ENCODE measurements around the gene E4F1. TPM values are rescaled to one million over a fixed set of nuclear protein-coding genes. Genes with fewer than 3 reads are reported as not detected.

The E4F1 gene
- total and polyA plus RNA-seq, 2 of the 13 experiments (the other 11 are each of a cell fraction or from before 2014, with no cell fraction given), result 13.8 to 19.5 TPM

GRCh38 chr16:2195322-2196161 is 27.8 kb upstream of the E4F1 start (continued):
- TF ChIP-seq, protein P1, sequence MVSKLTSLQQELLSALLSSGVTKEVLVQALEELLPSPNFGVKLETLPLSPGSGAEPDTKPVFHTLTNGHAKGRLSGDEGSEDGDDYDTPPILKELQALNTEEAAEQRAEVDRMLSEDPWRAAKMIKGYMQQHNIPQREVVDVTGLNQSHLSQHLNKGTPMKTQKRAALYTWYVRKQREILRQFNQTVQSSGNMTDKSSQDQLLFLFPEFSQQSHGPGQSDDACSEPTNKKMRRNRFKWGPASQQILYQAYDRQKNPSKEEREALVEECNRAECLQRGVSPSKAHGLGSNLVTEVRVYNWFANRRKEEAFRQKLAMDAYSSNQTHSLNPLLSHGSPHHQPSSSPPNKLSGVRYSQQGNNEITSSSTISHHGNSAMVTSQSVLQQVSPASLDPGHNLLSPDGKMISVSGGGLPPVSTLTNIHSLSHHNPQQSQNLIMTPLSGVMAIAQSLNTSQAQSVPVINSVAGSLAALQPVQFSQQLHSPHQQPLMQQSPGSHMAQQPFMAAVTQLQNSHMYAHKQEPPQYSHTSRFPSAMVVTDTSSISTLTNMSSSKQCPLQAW (CRISPR knock-in tag; IDR thresholded peaks at IDR 0.05), result 0 out of 2 replicates have a peak, but pooled peaks have one; percentile 26
- no peak for TF ChIP-seq MLLT10 (CRISPR knock-in tag; IDR thresholded peaks at IDR 0.05)
- no peak for TF ChIP-seq ZIK1 (CRISPR knock-in tag; IDR thresholded peaks at IDR 0.05; ENCODE audit: borderline replicate concordance, low read depth)
- no peak for TF ChIP-seq FOXK1 (CRISPR knock-in tag; IDR thresholded peaks at IDR 0.05; ENCODE audit: borderline replicate concordance, low read depth)
- no peak for TF ChIP-seq SRSF1 (optimal IDR thresholded peaks at IDR 0.05; ENCODE audit: low read depth, low read length)
- no peak for TF ChIP-seq KDM2A (CRISPR knock-in tag; IDR thresholded peaks at IDR 0.05; ENCODE audit: borderline replicate concordance, low read depth)
- no peak for TF ChIP-seq ZFP62 (CRISPR knock-in tag; IDR thresholded peaks at IDR 0.05)
- TF ChIP-seq ZNF101 (CRISPR knock-in tag; IDR thresholded peaks at IDR 0.05; ENCODE audit: borderline replicate concordance, low read depth), result no peak
- TF ChIP-seq, protein P2, sequence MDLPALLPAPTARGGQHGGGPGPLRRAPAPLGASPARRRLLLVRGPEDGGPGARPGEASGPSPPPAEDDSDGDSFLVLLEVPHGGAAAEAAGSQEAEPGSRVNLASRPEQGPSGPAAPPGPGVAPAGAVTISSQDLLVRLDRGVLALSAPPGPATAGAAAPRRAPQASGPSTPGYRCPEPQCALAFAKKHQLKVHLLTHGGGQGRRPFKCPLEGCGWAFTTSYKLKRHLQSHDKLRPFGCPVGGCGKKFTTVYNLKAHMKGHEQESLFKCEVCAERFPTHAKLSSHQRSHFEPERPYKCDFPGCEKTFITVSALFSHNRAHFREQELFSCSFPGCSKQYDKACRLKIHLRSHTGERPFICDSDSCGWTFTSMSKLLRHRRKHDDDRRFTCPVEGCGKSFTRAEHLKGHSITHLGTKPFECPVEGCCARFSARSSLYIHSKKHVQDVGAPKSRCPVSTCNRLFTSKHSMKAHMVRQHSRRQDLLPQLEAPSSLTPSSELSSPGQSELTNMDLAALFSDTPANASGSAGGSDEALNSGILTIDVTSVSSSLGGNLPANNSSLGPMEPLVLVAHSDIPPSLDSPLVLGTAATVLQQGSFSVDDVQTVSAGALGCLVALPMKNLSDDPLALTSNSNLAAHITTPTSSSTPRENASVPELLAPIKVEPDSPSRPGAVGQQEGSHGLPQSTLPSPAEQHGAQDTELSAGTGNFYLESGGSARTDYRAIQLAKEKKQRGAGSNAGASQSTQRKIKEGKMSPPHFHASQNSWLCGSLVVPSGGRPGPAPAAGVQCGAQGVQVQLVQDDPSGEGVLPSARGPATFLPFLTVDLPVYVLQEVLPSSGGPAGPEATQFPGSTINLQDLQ (CRISPR knock-in tag; IDR thresholded peaks at IDR 0.05), result no peak
- TF ChIP-seq ZNF292 (CRISPR knock-in tag; IDR thresholded peaks at IDR 0.05; ENCODE audit: borderline replicate concordance, low read depth), result no peak; the same call in 1 of the 2 replicates
- TF ChIP-seq ZNF260 (CRISPR knock-in tag; IDR thresholded peaks at IDR 0.05; ENCODE audit: borderline replicate concordance, low read depth), result no peak
- no peak for TF ChIP-seq ZFYVE20 (CRISPR knock-in tag; IDR thresholded peaks at IDR 0.05; ENCODE audit: borderline replicate concordance, low read depth)
- TF ChIP-seq ZSCAN20 (CRISPR knock-in tag; IDR thresholded peaks at IDR 0.05; ENCODE audit: borderline replicate concordance), result no peak
- TF ChIP-seq ZNF557 (CRISPR knock-in tag; IDR thresholded peaks at IDR 0.05), result no peak
- TF ChIP-seq ZNF83 (CRISPR knock-in tag; IDR thresholded peaks at IDR 0.05; ENCODE audit: borderline replicate concordance), result no peak
- TF ChIP-seq, protein P3, sequence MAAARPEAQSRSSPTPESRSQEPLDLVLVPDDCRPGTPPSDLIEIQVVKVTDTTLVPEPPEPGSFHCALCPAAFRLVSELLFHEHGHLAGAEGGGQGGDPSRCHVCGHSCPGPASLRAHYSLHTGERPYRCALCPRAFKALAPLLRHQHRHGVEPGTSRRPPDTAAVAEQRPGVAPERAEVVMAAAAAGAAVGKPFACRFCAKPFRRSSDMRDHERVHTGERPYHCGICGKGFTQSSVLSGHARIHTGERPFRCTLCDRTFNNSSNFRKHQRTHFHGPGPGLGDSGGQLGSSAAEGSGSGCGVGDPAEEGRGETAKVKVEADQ (CRISPR knock-in tag; IDR thresholded peaks at IDR 0.05; ENCODE audit: borderline replicate concordance), result no peak
- peak; percentile 65; the same call in 1 of the 2 replicates for TF ChIP-seq HNRNPL (IDR thresholded peaks at IDR 0.05; ENCODE audit: low read depth, low read length)
- TF ChIP-seq, protein P4, sequence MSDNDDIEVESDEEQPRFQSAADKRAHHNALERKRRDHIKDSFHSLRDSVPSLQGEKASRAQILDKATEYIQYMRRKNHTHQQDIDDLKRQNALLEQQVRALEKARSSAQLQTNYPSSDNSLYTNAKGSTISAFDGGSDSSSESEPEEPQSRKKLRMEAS (IDR thresholded peaks at IDR 0.05), result no peak; the same call in 1 of the 2 replicates
- TF ChIP-seq ZNF777 (CRISPR knock-in tag; IDR thresholded peaks at IDR 0.05), result no peak
- no peak for TF ChIP-seq MAZ (IDR thresholded peaks at IDR 0.05; ENCODE audit: borderline replicate concordance, low read depth, low read length)
- no peak for TF ChIP-seq MAZ (CRISPR knock-in tag; IDR thresholded peaks at IDR 0.05; ENCODE audit: low read depth)
- TF ChIP-seq, protein P5, sequence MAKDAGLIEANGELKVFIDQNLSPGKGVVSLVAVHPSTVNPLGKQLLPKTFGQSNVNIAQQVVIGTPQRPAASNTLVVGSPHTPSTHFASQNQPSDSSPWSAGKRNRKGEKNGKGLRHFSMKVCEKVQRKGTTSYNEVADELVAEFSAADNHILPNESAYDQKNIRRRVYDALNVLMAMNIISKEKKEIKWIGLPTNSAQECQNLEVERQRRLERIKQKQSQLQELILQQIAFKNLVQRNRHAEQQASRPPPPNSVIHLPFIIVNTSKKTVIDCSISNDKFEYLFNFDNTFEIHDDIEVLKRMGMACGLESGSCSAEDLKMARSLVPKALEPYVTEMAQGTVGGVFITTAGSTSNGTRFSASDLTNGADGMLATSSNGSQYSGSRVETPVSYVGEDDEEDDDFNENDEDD (CRISPR knock-in tag; IDR thresholded peaks at IDR 0.05; ENCODE audit: borderline replicate concordance), result 0 out of 2 replicates have a peak, but pooled peaks have one; percentile 3
